Liver (tissue), 3 donors: Measurements from ENCODE around the gene SF3B5.

Experiments used
- CTCF ChIP-seq: fragments of 150-350 bp; IDR thresholded peaks from 2 replicates; pipeline ENCODE4 v1.5.1; 2017; ENCODE audit warnings: improper control_type of control experiment, low read depth, low read length; ENCODE audit not compliant: missing input control
- EGR1 ChIP-seq, 2 donors: IDR thresholded peaks; 2 replicates each; pipeline ENCODE4 v1.6.1; 2016 to 2018; ENCODE audit warnings: antibody characterized with exemption in 2 of 2, low read depth in 2 of 2
- FOXA1 ChIP-seq: IDR thresholded peaks from 2 replicates; pipeline ENCODE4 v1.6.1; 2016; ENCODE audit warnings: antibody characterized with exemption
- GABPA ChIP-seq, 2 donors: IDR thresholded peaks in 1 of 2; conservative IDR thresholded peaks in 1 of 2; 2 replicates each; pipeline ENCODE4 v1.6.1; 2016; ENCODE audit warnings: antibody characterized with exemption in 2 of 2, mild to moderate bottlenecking in 1 of 2, moderate library complexity in 1 of 2
- HNF4G ChIP-seq: IDR thresholded peaks from 2 replicates; pipeline ENCODE4 v1.6.1; 2016; ENCODE audit warnings: antibody characterized with exemption
- JUND ChIP-seq, 2 donors: IDR thresholded peaks; 2 replicates each; pipeline ENCODE4 v1.6.1; 2016; ENCODE audit warnings: antibody characterized with exemption in 2 of 2
- MAX ChIP-seq: IDR thresholded peaks from 2 replicates; pipeline ENCODE4 v1.6.1; 2016; ENCODE audit warnings: antibody characterized with exemption
- RAD21 ChIP-seq, 2 donors: IDR thresholded peaks; 2 replicates each; pipeline ENCODE4 v1.6.1; 2016; ENCODE audit warnings: antibody characterized with exemption in 2 of 2, mild to moderate bottlenecking in 2 of 2
- REST ChIP-seq: IDR thresholded peaks from 2 replicates; pipeline ENCODE4 v1.6.1; 2016; ENCODE audit warnings: antibody characterized with exemption, mild to moderate bottlenecking
- TAF1 ChIP-seq: conservative IDR thresholded peaks from 2 replicates; pipeline ENCODE4 v1.6.1; 2016; ENCODE audit warnings: antibody characterized with exemption, mild to moderate bottlenecking
- YY1 ChIP-seq: IDR thresholded peaks from 2 replicates; pipeline ENCODE4 v1.6.1; 2016; ENCODE audit warnings: antibody characterized with exemption, mild to moderate bottlenecking
- ZBTB33 ChIP-seq: IDR thresholded peaks from 2 replicates; pipeline ENCODE4 v1.6.1; 2016; ENCODE audit warnings: antibody characterized with exemption
- donor health status: healthy.
- donor health status: healthy.

GRCh38 chr6:144062786-144063185 is 32.6 kb downstream of the SF3B5 start:
- TF ChIP-seq CTCF (no peak), RAD21 (IDR thresholded peaks at IDR 0.05) (no peak), FOXA1 (no peak), MAX (no peak), YY1 (no peak), REST (no peak), EGR1 (IDR thresholded peaks at IDR 0.05; ENCODE audit: low read depth in 2 of 2) (no peak), HNF4G (no peak), GABPA (IDR thresholded peaks at IDR 0.05 in 1 of 2, conservative IDR thresholded peaks at IDR 0.05 in 1 of 2) (no peak), TAF1 (no peak), JUND (IDR thresholded peaks at IDR 0.05) (no peak), ZBTB33 (no peak)
